ENCODE measurements around the gene HS3ST3A1.

The HS3ST3A1 gene

DNA sequence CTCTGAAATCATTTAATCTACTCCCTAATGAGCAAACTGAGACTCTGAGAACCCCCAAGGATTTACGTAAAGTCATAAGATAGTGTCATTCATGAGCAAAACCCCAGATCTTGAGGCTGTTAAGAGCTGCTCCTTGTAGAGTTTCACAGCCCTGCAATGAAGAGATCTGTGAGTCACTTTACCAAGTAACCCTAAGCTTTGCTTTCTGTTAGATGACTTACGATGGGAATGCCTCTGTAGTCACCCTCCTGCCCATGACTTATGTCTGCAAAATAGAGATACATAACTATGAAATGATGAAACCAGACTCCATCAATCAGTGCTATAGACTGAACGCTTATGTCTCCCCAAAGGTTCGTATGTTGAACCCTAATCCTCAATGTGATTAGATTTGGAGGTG is 117.7 kb downstream of the HS3ST3A1 start:
- DNase-seq = no peak

DNA sequence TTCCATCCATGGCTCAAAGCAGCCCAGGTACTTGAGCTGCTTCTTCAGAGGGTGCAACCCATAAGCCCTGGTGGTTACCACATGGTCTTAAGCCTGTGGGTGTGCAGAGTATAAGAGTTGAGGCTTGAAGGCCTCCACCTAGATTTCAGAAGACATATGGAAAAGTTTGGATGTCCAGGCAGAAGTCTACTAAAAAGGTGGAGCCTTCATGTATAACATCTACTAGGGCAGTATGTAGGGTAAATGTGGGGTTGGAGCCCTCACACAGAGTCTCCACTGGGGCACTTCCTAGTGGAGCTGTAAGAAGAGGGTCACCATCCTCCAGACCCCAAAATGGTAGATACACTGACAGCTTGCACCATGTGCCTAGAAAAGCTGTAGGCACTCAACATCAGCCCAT is 120.9 kb downstream of the HS3ST3A1 start:
- no peak for DNase-seq

GRCh38 chr17:13478326-13478830 is 123.4 kb downstream of the HS3ST3A1 start:
- no peak for DNase-seq

- DNase-seq = no peak
These were observed 124.5 kb downstream of the HS3ST3A1 start for GRCh38 chr17:13477180-13477611.

DNA sequence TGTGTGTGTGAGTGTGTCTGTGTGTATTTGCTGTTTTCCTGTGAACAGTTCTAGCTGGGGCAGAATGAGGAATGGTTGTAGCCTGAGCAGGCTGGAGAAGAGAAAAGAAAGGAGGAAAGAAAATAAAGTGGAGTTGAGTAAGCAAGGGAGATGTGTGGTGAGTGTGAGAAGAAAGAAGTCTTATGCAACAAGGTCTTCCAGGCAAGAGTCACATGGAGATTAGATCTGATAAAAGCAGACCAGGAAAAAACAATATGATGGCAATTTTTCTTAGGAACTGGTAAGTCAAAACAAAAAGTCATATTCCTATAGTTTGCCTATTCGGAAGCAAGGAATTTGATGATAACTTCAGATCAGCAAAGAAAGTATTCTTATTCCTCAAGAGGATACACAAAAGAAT is 125.0 kb downstream of the HS3ST3A1 start:
- DNase-seq = no peak

DNA sequence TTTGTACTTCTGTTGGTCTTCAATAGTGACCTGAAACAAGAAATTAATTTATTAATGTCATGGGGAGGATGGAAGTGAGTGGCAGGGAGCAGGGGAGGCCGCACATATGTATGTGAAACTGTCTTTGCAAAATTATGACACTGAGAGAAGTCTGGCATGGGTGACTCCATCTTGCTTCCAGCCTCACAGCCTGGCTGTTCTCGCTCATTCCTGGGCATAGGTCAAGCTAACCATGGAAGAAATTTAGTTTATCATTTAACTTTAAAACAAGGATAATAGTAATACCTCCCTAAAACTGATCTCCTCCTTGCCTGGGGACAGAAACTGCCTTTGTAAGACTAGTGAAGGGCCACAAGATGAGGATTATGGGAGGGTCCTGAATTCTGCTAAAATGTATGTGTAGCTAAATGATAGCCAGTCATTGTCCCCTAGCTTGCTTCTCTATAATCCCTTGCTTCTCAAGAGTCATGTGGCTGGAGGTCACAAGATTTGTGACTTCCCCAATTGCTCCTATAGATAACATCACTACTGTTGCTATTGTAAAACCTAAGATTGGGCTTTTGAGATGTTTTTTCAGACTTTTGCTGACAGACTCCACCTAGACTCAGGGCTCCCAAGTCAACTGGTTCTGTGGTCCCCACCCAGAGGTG is 126.0 kb downstream of the HS3ST3A1 start:
- no peak for DNase-seq

DNA sequence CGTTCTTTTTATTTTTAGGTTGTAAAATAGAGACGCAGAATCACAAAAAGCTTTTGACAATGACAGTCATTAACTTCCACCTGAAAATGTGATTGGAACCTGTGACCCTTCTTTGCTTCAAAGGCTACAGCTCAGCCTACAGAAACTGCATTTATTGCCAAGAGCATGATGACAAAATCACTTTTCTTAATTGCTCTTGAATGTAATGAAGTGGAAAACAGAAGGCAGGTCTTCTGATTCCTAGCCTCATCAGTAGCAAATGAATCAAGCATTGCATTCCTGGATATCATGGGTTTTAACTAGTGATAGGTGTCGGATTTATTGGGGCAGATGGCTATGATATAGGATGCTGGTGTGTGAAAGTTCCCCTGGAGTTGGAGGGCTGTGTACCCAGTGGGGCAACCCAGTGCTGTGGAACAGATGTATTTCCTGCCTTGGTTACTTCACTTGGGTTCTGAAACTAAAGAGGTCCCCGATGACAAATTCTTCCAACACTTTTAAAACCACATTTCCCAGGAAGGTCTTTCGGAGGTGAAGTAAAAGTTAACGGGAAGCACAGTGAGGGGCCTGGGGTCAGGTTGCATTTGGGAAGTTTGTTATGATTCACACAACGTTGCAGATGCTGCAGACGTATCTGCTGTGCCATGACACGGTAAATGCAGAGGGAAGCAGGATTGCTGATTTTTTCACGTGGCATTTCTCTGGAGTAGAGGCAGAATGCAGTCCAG is 127.5 kb downstream of the HS3ST3A1 start:
- no peak for DNase-seq

DNA sequence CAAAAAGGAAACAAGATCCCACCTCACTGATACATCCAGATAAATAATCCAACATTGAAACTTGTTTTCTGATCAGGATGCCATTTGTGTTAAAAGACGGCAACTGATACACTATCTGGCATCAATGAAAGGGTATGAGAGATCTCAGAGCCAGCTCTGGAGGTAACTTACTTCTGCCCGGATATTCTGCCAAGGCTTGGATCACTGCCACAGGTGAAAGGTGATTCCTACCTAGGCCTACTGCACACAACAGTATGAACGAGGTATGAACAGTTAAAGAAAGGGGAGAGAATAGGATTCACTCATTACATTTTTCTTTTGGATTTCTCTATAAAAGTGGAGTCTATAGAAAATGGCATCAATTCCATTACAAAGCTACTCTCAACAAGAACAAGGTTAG is 136.1 kb downstream of the HS3ST3A1 start:
- DNase-seq = no peak

DNA sequence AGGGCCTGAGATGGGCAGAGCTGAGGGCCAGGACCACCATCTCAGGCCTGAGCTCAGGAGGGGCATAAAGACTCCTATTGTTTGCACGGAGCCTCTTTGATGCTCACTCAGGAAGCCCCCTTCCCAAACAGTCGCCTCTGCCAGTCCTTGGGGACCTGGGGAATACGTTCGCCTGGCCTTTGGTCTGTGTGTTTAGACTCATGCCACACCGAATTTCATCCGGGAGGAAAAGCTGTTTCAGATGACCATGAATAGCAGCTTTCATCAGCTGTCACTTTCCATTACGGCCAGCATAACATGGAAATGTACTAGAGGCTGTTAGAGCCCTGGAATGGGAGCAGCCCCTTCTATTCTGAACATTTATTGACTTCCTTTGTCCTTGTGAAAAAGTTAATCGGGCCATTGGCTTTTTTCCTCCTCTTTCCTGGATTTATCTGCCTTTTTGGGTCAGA is 139.0 kb downstream of the HS3ST3A1 start:
- no peak for DNase-seq

DNA sequence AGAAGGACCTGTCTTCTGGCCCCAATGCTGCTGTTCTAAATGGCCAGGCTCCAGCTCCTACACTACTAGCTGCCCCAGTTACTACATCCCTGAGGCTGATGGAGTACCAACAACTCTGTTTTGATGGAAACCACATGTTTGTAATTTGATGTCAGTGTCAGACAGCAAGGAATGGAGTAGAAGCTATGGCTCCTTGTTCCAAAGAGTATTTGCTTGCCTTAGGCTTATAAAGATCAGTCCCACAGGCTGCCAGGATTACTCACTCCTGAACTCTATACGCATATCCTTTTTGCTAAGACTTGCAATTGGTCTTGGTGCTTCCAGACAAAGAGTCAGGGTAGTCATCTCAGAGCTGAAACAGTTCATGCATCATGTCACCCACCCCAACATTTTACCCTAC is 139.6 kb downstream of the HS3ST3A1 start:
- DNase-seq = no peak

DNA sequence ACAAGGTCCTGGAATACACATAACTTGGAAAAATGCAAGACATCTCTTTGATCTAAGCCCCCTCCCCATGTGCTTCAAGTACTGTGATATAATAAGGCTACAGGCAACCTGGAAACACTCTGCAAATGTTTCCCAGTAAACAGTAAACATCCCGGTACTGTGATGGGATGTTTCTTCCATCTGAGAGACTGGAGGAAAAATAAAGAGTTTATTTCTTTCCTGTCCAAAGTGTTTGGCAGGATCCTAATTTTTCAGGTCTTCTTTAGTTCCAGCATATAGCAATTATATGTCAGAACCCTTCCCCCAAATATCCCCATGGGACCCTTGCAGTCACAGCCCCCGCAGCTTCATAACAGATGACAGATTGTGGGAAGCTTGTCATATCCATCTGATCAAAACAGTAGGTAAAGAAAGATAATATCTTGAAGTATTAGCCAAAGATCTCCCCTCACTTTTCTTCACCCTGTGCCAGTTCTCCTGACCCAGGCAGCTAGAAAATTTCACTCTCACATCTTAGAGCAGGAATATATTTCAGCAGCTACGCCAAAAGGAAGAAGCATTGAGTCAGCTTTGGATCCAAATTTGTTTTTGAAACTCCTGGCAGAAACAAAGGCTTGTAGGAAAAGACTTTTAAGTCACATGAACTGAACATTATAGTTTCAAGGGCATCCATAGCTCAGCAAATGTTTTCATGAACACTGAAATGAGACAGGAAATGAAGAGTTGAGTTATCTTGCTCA is 141.3 kb downstream of the HS3ST3A1 start:
- no peak for DNase-seq

GRCh38 chr17:13457783-13458182 is 143.9 kb downstream of the HS3ST3A1 start:
- DNase-seq = no peak
